Pancreas (tissue), 10 donors: ENCODE measurements around the gene THSD4. TPM values are rescaled to one million over a fixed set of nuclear protein-coding genes. Genes with fewer than 3 reads are reported as not detected.

Experiments
- ATAC-seq, 4 donors: fragments of 200-7000 bp; cut with Tn5 transposase; one replicate each; pipeline versions ENCODE4 v1.8.0 to v1.9.1; 2020; ENCODE audit warnings: mild to moderate bottlenecking in 4 of 4, moderate library complexity in 4 of 4
- DNase-seq, 6 donors: peaks; one replicate each; pipeline ENCODE4 v3.0.0-alpha.2; 2020
- FAIRE-seq: peaks from 2 replicates; lab custom pipeline; 2012; peaks lifted over from hg19 to GRCh38; lab: Jason Lieb, UNC
- H3K27ac ChIP-seq, 4 donors: fragments of 200-600 bp; sonication (generic); 1 replicate in 3 of 4; 2 replicates in 1 of 4; pipeline versions ENCODE4 v1.5.0 to v1.8.0; 2020
- H3K27me3 ChIP-seq, 4 donors: fragments of 200-600 bp; one replicate each; pipeline ENCODE4 v1.8.0; 2021
- H3K36me3 ChIP-seq, 3 donors: fragments of 200-600 bp; sonication (generic) in 1 of 3; one replicate each; pipeline versions ENCODE4 v1.5.0 to v1.8.0; 2020 to 2021
- H3K4me1 ChIP-seq, 3 donors: fragments of 200-600 bp; one replicate each; pipeline ENCODE4 v1.8.0; 2021
- H3K4me3 ChIP-seq, 4 donors: fragments of 200-600 bp; sonication (generic) in 2 of 4; one replicate each; pipeline versions ENCODE4 v1.5.0 to v1.8.0; 2020 to 2021
- H3K9me3 ChIP-seq, 4 donors: fragments of 200-600 bp; one replicate each; pipeline ENCODE4 v1.8.0; 2021
- WGBS, 2 donors: extraction: QIAGEN DNeasy Blood & Tissue Kit; methylation state at CpG; one replicate each; pipeline ENCODE4 v1.1.7; 2013; 5-methylcytosine and 5-hydroxymethylcytosine counted together
- intact Hi-C, 3 donors: fragments of 100-400 bp; cut with DNase I; formaldehyde crosslinking; loops; one replicate each; pipeline versions ENCODE4 v1.11.1 to v1.14.2; 2022
- polyA plus RNA-seq, 2 donors: library from polyadenylated mRNA; stranded (reverse); fragments of 200-250 nt; gene quantifications; one replicate each; pipeline ENCODE4 v1.2.3, GENCODE V29; 2013
- total RNA-seq, 6 donors: library from RNA; stranded (reverse); fragmentation: NEBNext Ultra II Directional in 4 of 6; extraction: Animal tissue kit (Norgen Biotek cat#: 25700) in 4 of 6; gene quantifications; one replicate each; pipeline versions ENCODE4 v1.2.1 to v1.2.4, GENCODE V29; 2021 to 2023
- TF ChIP-seq, protein P1 (sequence below), 4 donors: fragments of 200-600 bp; sonication (generic) in 3 of 4; IDR thresholded peaks; one replicate each; pipeline versions ENCODE4 v1.5.0 to v1.8.0; 2021; ENCODE audit warnings: antibody characterized with exemption in 4 of 4
- donor health status: healthy with polysubstance abuse.
- donor health status: DM: no; HTN: no; CAD: no; lungs with moderate emphysema.
- donor health status: DM: no; HTN: no; CAD: no.
- donor health status: control.
- donor health status: control.
- donor health status: Bipolar disorder and iron deficiency.
- donor health status: DM: yes; HTN: yes; CAD: no.
- donor health status: DM: no; HTN: no; CAD: no.
- donor health status: DM: no; HTN: no; CAD: no.
- donor health status: DM: yes; HTN: yes; CAD: no.

Gene THSD4
- total and polyA plus RNA-seq, 8 donors, result 6.0 to 17.8 (median 13.3) TPM

- DNase-seq (no peak), FAIRE-seq (no peak)
Measured at GRCh38 chr15:71385026-71385425, 269.8 kb downstream of the THSD4 start.

DNA sequence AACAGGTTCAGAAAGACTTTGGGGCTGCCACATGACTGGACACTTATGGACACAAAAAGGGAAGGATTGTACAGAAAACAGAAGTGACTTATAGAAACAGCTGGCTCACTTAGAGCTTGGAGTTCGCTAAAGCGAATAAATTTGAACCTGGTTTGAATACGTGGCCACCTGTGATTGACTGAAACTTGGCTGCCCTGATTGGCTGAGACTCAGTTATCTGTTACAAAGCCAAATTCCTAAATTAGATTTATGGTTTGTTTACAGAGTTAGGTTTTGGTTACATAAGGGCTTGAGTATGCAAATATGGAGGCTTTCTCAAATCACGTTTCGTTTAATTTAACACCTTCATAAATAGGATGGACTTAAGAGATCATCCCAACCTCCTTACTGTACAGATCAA is 270.2 kb downstream of the THSD4 start:
- TF ChIP-seq, protein P1, sequence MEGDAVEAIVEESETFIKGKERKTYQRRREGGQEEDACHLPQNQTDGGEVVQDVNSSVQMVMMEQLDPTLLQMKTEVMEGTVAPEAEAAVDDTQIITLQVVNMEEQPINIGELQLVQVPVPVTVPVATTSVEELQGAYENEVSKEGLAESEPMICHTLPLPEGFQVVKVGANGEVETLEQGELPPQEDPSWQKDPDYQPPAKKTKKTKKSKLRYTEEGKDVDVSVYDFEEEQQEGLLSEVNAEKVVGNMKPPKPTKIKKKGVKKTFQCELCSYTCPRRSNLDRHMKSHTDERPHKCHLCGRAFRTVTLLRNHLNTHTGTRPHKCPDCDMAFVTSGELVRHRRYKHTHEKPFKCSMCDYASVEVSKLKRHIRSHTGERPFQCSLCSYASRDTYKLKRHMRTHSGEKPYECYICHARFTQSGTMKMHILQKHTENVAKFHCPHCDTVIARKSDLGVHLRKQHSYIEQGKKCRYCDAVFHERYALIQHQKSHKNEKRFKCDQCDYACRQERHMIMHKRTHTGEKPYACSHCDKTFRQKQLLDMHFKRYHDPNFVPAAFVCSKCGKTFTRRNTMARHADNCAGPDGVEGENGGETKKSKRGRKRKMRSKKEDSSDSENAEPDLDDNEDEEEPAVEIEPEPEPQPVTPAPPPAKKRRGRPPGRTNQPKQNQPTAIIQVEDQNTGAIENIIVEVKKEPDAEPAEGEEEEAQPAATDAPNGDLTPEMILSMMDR (IDR thresholded peaks at IDR 0.05), result no peak
- H3K9me3 ChIP-seq, result no peaks in the 10 kb centered on the region
- no peaks in the 10 kb centered on the region for H3K27me3 ChIP-seq
- intact Hi-C loops, result no loop called here
- FAIRE-seq, result no peak
- peaks cover 0 to 6% (median 4%) of the 10 kb centered on the region in 3 donors for H3K4me1 ChIP-seq
- no peaks in the 10 kb centered on the region for H3K36me3 ChIP-seq
- no peak for DNase-seq
- WGBS, 2 donors, result 13% methylated on average over 4 of the region's 5 CpGs
- H3K4me3 ChIP-seq, result no peak overlapping the region
- ATAC-seq, result peak in 3 of 4 donors; percentile 53 to 71 (median 58)
- H3K27ac ChIP-seq, result peak overlapping the region in 2 of 4 donors; percentile 16 to 17

More at GRCh38 chr15:71385026-71385425, 269.8 kb downstream of the THSD4 start:
- no peaks in the 10 kb centered on the region for H3K9me3 ChIP-seq
- H3K27me3 ChIP-seq, result no peaks in the 10 kb centered on the region
- WGBS, 2 donors, result 33 to 35% methylated on average over 4 of the region's 4 CpGs
- TF ChIP-seq, protein P1 (IDR thresholded peaks at IDR 0.05), result no peak
- H3K4me3 ChIP-seq, result no peak overlapping the region
- H3K27ac ChIP-seq, result peak overlapping the region in 3 of 4 donors; percentile 16 to 18 (median 17)
- ATAC-seq, result peak in 2 of 4 donors; percentile 17 to 43
- no peaks in the 10 kb centered on the region for H3K36me3 ChIP-seq
- peaks cover 0 to 6% (median 4%) of the 10 kb centered on the region in 3 donors for H3K4me1 ChIP-seq
- intact Hi-C loops, result no loop called here

- H3K27me3 ChIP-seq, result no peaks in the 10 kb centered on the region
- H3K27ac ChIP-seq, result no peak overlapping the region
- no peak overlapping the region for H3K4me3 ChIP-seq
- 58% methylated on average over 2 of the region's 2 CpGs for WGBS, 2 donors
- no peak for ATAC-seq
- H3K4me1 ChIP-seq, result peaks cover 0 to 5% (median 4%) of the 10 kb centered on the region in 3 donors
- TF ChIP-seq, protein P1 (IDR thresholded peaks at IDR 0.05), result no peak
- intact Hi-C loops, result no loop called here
- DNase-seq, result no peak
- H3K9me3 ChIP-seq, result no peaks in the 10 kb centered on the region
- H3K36me3 ChIP-seq, result no peaks in the 10 kb centered on the region
- FAIRE-seq, result no peak
Measured at GRCh38 chr15:71386005-71386404, 270.7 kb downstream of the THSD4 start.

GRCh38 chr15:71386448-71387236 is 271.4 kb downstream of the THSD4 start:
- intact Hi-C loops, result no loop called here
- ATAC-seq (peak in 3 of 4 donors; percentile 46 to 55 (median 47)), FAIRE-seq (peak; percentile 64), DNase-seq (no peak)
- no peaks in the 10 kb centered on the region for H3K36me3 ChIP-seq
- no peaks in the 10 kb centered on the region for H3K9me3 ChIP-seq
- H3K27me3 ChIP-seq, result no peaks in the 10 kb centered on the region
- peaks cover 0 to 4% (median 0%) of the 10 kb centered on the region in 3 donors for H3K4me1 ChIP-seq
- TF ChIP-seq, protein P1 (IDR thresholded peaks at IDR 0.05), result peak in 2 of 4 donors; percentile 12 to 21
- H3K27ac ChIP-seq, result no peak overlapping the region
- 39 to 40% methylated on average over 10 of the region's 10 CpGs for WGBS, 2 donors
- H3K4me3 ChIP-seq, result no peak overlapping the region

DNA sequence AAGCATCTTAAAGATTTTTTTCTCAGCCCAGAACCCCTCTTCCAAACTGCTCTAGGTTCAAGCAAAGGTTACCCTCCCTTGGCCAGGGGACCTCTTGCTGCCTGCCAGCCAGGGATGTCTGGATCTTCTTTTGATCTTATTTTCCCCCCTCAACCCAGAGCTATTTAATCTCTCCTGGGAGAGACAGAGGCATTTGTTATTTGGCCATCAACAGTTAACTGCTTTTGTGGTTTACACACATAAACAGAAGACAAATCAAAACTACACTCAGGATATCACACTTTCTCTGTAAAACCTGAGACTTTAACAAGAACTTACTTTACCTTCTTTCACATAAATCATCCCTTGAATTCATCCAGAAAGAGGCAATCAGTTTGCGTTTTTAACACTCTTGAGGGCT is 272.5 kb downstream of the THSD4 start:
- ATAC-seq, result no peak
- TF ChIP-seq, protein P1 (IDR thresholded peaks at IDR 0.05), result no peak
- Histone ChIP-seq H3K27me3 (no peaks in the 10 kb centered on the region), H3K36me3 (no peaks in the 10 kb centered on the region), H3K4me3 (no peak overlapping the region), H3K27ac (no peak overlapping the region), H3K4me1 (peaks cover 0 to 4% (median 0%) of the 10 kb centered on the region in 3 donors), H3K9me3 (no peaks in the 10 kb centered on the region)
- no peak for FAIRE-seq
- DNase-seq, result no peak
- intact Hi-C loops, result no loop called here
- WGBS, 2 donors, result 69 to 85% methylated on average over 1 of the region's 1 CpG
